PFSK-1 (cell line): ENCODE results near the gene OSBP.

Experiments used
- FOXP2 ChIP-seq: optimal IDR thresholded peaks from 2 replicates; pipeline ENCODE3; 2011; ENCODE audit warnings: borderline replicate concordance, control low read depth, inconsistent platforms; ENCODE audit not compliant: insufficient read depth; ENCODE audit errors: extremely low read length, extremely low read depth
- POLR2AphosphoS5 ChIP-seq: IDR thresholded peaks from 2 replicates; pipeline ENCODE4 v1.6.1; 2012; ENCODE audit warnings: low read depth, mild to moderate bottlenecking, control low read depth, low read length, moderate library complexity
- REST ChIP-seq, 2 experiments: IDR thresholded peaks; 2 replicates each; pipeline versions ENCODE4 v1.6.1 to v1.8.0; 2011 to 2012; ENCODE audit warnings: low read depth in 2 of 2, low read length in 2 of 2, control low read depth in 1 of 2, inconsistent platforms in 1 of 2, mild to moderate bottlenecking in 1 of 2, moderate library complexity in 1 of 2; ENCODE audit not compliant: insufficient read depth in 1 of 2
- SIN3A ChIP-seq: IDR thresholded peaks from 2 replicates; pipeline ENCODE4 v1.6.1; 2012; ENCODE audit warnings: mild to moderate bottlenecking, low read length, moderate library complexity, borderline replicate concordance; ENCODE audit not compliant: insufficient read depth
- TAF1 ChIP-seq: IDR thresholded peaks from 2 replicates; pipeline ENCODE4 v1.6.1; 2012; ENCODE audit warnings: low read length, control low read depth, borderline replicate concordance; ENCODE audit not compliant: insufficient read depth

OSBP gene

GRCh38 chr11:59545179-59546020 is 70.2 kb downstream of the OSBP start:
- no peak for TF ChIP-seq REST (IDR thresholded peaks at IDR 0.05; ENCODE audit: insufficient read depth in 1 of 2, low read depth in 2 of 2, low read length in 2 of 2)
- TF ChIP-seq TAF1: no peak
- TF ChIP-seq SIN3A: no peak
- TF ChIP-seq POLR2AphosphoS5: no peak
- TF ChIP-seq FOXP2: no peak

GRCh38 chr11:59544869-59545178 is 70.8 kb downstream of the OSBP start:
- TF ChIP-seq POLR2AphosphoS5 (no peak), TAF1 (no peak), REST (IDR thresholded peaks at IDR 0.05; ENCODE audit: insufficient read depth in 1 of 2, low read depth in 2 of 2, low read length in 2 of 2) (no peak), FOXP2 (no peak), SIN3A (no peak)

GRCh38 chr11:59542142-59542810 is 73.3 kb downstream of the OSBP start:
- TF ChIP-seq REST (IDR thresholded peaks at IDR 0.05; ENCODE audit: insufficient read depth in 1 of 2, low read depth in 2 of 2, low read length in 2 of 2) (no peak), SIN3A (no peak), POLR2AphosphoS5 (no peak), FOXP2 (no peak), TAF1 (no peak)

- TF ChIP-seq POLR2AphosphoS5 (no peak), SIN3A (no peak), REST (IDR thresholded peaks at IDR 0.05; ENCODE audit: insufficient read depth in 1 of 2, low read depth in 2 of 2, low read length in 2 of 2) (no peak), TAF1 (no peak), FOXP2 (no peak)
Observed at GRCh38 chr11:59534676-59535075, 80.9 kb downstream of the OSBP start.
